ENCODE results near the gene ANO7. TPM values are rescaled to one million over a fixed set of nuclear protein-coding genes. Genes with fewer than 3 reads are reported as not detected.

ANO7 gene
- total and polyA plus RNA-seq, 2 donors (not counting 1 experiment from before 2014, with no cell fraction given): 0.64 to 1.8 TPM

GRCh38 chr2:241190291-241190981 lies 2.0 kb downstream of the ANO7 start:
- intact Hi-C loops (cut with micrococcal nuclease): no loop called here
- H2AFZ ChIP-seq (ENCODE audit: insufficient read depth, low read depth, low read length, poor library complexity, severe bottlenecking): no peak overlapping the region
- H3K4me1 ChIP-seq (ENCODE audit: control insufficient read depth in 2 of 2, insufficient read depth in 2 of 2, low read length in 2 of 2): peaks cover 0 to 12% of the 10 kb centered on the region in 2 donors
- H3K4me2 ChIP-seq (replicated peaks; ENCODE audit: low read depth, low read length, poor library complexity, severe bottlenecking): no peak overlapping the region
- no peaks in the 10 kb centered on the region for H4K20me1 ChIP-seq (ENCODE audit: control insufficient read depth, insufficient read depth, low read length, poor library complexity, severe bottlenecking)
- no peak overlapping the region for H3K9ac ChIP-seq (ENCODE audit: low read length)
- Mint-ChIP-seq H3K27me3 (no peaks in the 10 kb centered on the region), H3K9me3 (ENCODE audit: insufficient read depth) (no peaks in the 10 kb centered on the region), H3K27ac (no peak overlapping the region), H3K4me3 (no peak overlapping the region), H3K4me1 (peaks cover 7% of the 10 kb centered on the region)
- CTCF ChIA-PET: no interaction called here
- 96% methylated on average over 17 of the region's 19 CpGs for WGBS (ENCODE audit: insufficient coverage)
- no peaks in the 10 kb centered on the region for H3K79me2 ChIP-seq (ENCODE audit: control insufficient read depth, insufficient read depth, low read length)
- TF ChIP-seq CTCF (IDR thresholded peaks at IDR 0.05) (no peak), EZH2 (IDR thresholded peaks at IDR 0.05; ENCODE audit: borderline replicate concordance, insufficient read depth, low read depth, low read length, poor library complexity, severe bottlenecking) (no peak)
- no peak for ATAC-seq (ENCODE audit: low read depth)
- no peak overlapping the region for H3K27ac ChIP-seq (ENCODE audit: low read length in 2 of 2)
- POLR2A ChIA-PET: no interaction called here
- H3K4me3 ChIP-seq (ENCODE audit: control extremely low read depth in 1 of 5, extremely low read depth in 1 of 5, insufficient read depth in 1 of 5, low read depth in 2 of 5, low read length in 4 of 5): no peak overlapping the region
- H3K36me3 ChIP-seq (replicated peaks in 1 of 2; ENCODE audit: control extremely low read depth in 1 of 2, control insufficient read depth in 1 of 2, extremely low read depth in 1 of 2, insufficient read depth in 2 of 2, low read length in 1 of 2): no peaks in the 10 kb centered on the region
- H3K9me3 ChIP-seq (ENCODE audit: control extremely low read depth in 1 of 3, control insufficient read depth in 2 of 3, insufficient read depth in 1 of 3, low read length in 2 of 3): peaks cover 0 to 3% (median 0%) of the 10 kb centered on the region in 3 donors
- no peaks in the 10 kb centered on the region for H3K27me3 ChIP-seq (replicated peaks in 1 of 4; ENCODE audit: control extremely low read depth in 1 of 4, control insufficient read depth in 3 of 4, insufficient read depth in 4 of 4, low read length in 3 of 4)
- no peak for DNase-seq

- Mint-ChIP-seq H3K27me3 (no peaks in the 10 kb centered on the region), H3K9me3 (ENCODE audit: insufficient read depth) (no peaks in the 10 kb centered on the region), H3K4me3 (no peak overlapping the region), H3K4me1 (peaks cover 7% of the 10 kb centered on the region), H3K27ac (no peak overlapping the region)
- no peak overlapping the region for H3K9ac ChIP-seq (ENCODE audit: low read length)
- 72% methylated on average over 4 of the region's 14 CpGs for WGBS (ENCODE audit: insufficient coverage)
- no peaks in the 10 kb centered on the region for H3K36me3 ChIP-seq (replicated peaks in 1 of 2; ENCODE audit: control extremely low read depth in 1 of 2, control insufficient read depth in 1 of 2, extremely low read depth in 1 of 2, insufficient read depth in 2 of 2, low read length in 1 of 2)
- peaks cover 0 to 12% of the 10 kb centered on the region in 2 donors for H3K4me1 ChIP-seq (ENCODE audit: control insufficient read depth in 2 of 2, insufficient read depth in 2 of 2, low read length in 2 of 2)
- no peak overlapping the region for H3K27ac ChIP-seq (ENCODE audit: low read length in 2 of 2)
- no peaks in the 10 kb centered on the region for H3K27me3 ChIP-seq (replicated peaks in 1 of 4; ENCODE audit: control extremely low read depth in 1 of 4, control insufficient read depth in 3 of 4, insufficient read depth in 4 of 4, low read length in 3 of 4)
- intact Hi-C loops (cut with micrococcal nuclease): no loop called here
- H4K20me1 ChIP-seq (ENCODE audit: control insufficient read depth, insufficient read depth, low read length, poor library complexity, severe bottlenecking): no peaks in the 10 kb centered on the region
- ATAC-seq (ENCODE audit: low read depth) (no peak), DNase-seq (no peak)
- H2AFZ ChIP-seq (ENCODE audit: insufficient read depth, low read depth, low read length, poor library complexity, severe bottlenecking): no peak overlapping the region
- CTCF ChIA-PET: no interaction called here
- no peak overlapping the region for H3K4me3 ChIP-seq (ENCODE audit: control extremely low read depth in 1 of 5, extremely low read depth in 1 of 5, insufficient read depth in 1 of 5, low read depth in 2 of 5, low read length in 4 of 5)
- H3K4me2 ChIP-seq (replicated peaks; ENCODE audit: low read depth, low read length, poor library complexity, severe bottlenecking): no peak overlapping the region
- no peaks in the 10 kb centered on the region for H3K79me2 ChIP-seq (ENCODE audit: control insufficient read depth, insufficient read depth, low read length)
- POLR2A ChIA-PET: no interaction called here
- TF ChIP-seq EZH2 (IDR thresholded peaks at IDR 0.05; ENCODE audit: borderline replicate concordance, insufficient read depth, low read depth, low read length, poor library complexity, severe bottlenecking) (no peak), CTCF (IDR thresholded peaks at IDR 0.05) (no peak)
- peaks cover 0 to 3% (median 0%) of the 10 kb centered on the region in 3 donors for H3K9me3 ChIP-seq (ENCODE audit: control extremely low read depth in 1 of 3, control insufficient read depth in 2 of 3, insufficient read depth in 1 of 3, low read length in 2 of 3)
Measured at GRCh38 chr2:241191081-241191480, 2.6 kb downstream of the ANO7 start.

Measured in B cell (primary cell).